GM12891 (cell line): ENCODE results near the gene OR2T2.
"Not testable (repeated sequence)": the region's sequence is repeated elsewhere in the genome, so short reads cannot be mapped to it uniquely, and the experiment has no call there.

Experiments
- POLR2A ChIP-seq: IDR thresholded peaks from 2 replicates; pipeline ENCODE4 v1.6.1; 2011; ENCODE audit warnings: low read depth, low read length, control low read depth
- POLR2AphosphoS5 ChIP-seq: IDR thresholded peaks from 2 replicates; pipeline ENCODE4 v1.6.1; 2011; ENCODE audit warnings: low read depth, low read length, control low read depth
- SPI1 ChIP-seq: IDR thresholded peaks from 2 replicates; pipeline ENCODE4 v1.6.1; 2011; ENCODE audit warnings: low read depth, low read length, control low read depth

- TF ChIP-seq POLR2A, POLR2AphosphoS5, SPI1: not testable (repeated sequence)
These were observed 51.2 kb downstream of the OR2T2 start for GRCh38 chr1:248496661-248497060.
